ENCODE measurements around the gene MACROD2.

The MACROD2 gene

DNA sequence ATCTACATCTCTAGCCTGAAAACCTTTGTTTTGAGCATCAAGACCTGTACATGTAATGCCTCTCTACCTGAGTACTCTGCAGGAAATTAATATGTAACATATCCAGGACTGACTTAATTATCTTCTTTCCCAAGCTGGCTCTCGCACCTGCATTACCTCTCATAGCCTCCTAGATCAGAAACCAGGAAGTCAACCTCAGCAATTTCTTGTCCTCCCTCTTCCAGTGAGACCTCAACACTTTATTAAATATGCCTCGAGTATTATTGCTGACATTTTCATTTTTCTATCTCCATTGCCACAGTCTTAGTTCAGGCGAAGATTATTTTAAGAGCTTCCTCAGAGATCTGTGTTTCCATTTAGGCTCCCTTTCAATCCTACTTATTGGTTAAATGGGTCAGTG, 69.0 kb downstream of the MACROD2 start:
- no peak for DNase-seq

DNA sequence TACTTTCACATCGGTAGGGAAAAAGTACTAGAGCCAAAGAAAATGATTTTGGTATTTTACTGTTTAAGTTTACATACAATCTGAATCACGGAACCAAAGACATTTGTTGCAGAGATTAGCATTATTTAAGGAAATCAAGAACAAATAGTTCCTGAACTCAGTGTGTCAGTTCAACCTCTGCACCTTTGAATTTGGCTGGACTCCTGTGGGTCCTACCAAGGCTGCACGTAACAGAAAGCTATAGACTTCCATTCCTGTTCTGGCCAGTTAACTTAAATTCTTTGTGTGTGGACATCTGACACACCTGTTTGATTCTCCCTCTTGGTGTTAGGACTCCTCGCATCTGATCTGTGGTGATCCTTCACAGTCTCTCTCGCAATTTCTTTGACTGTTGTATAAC, 69.6 kb downstream of the MACROD2 start:
- DNase-seq, result no peak

DNA sequence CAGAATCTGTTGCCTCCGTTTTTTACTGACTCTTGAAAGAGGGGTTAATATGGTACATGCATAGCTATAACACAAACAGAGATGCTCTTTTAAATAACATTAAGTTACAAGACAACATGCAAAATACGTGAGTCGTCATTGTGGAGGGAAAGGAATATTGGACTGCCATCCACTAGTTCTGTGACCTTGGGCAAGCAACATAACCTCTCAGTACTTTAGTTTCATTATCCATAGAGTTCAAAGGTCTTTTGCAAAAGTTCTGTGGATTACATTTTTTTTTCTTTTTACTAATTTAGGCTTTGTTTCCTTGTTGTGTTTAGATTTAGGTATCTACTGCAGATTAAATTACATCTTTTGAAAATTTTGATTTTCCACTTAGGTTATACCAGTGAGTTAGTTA, 70.5 kb downstream of the MACROD2 start:
- no peak for DNase-seq

DNA sequence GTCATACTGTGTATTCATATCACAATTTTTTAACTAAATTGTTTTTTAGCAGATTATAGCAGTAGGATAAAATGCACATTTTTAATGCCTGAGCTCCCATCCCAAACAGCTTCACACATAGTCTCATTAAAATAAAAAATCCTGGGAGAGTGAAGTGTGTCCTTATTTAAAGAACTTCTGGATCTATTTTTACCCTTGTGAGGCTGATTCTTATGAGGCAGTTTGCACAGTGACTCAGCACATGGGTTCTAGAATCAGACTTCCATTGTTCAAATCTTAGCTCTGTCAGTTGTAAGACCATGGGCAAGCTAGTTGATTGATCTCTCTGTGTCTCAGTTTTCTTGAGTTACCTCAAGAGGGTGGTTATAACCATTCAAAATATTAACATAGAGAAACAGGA, 72.3 kb downstream of the MACROD2 start:
- no peak for DNase-seq

DNA sequence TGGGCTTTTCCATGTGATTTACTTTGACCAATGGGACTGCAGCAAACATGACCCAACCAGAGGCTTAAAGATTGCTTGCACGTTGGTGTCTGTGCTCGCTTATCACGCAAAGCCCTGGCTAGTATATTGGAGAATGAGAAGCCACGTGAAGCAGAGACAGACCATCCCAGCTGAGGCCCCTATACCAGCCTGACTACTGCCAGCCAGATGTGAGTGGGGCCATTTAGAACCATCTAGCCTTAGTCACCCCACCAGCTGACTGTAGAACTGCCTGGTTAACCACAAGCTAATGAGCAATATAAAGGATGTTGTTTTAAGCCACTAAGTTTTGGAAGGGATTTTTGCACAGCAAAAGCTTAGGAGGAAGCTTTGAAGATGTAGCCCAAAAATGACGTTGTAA, 74.5 kb downstream of the MACROD2 start:
- no peak for DNase-seq

DNA sequence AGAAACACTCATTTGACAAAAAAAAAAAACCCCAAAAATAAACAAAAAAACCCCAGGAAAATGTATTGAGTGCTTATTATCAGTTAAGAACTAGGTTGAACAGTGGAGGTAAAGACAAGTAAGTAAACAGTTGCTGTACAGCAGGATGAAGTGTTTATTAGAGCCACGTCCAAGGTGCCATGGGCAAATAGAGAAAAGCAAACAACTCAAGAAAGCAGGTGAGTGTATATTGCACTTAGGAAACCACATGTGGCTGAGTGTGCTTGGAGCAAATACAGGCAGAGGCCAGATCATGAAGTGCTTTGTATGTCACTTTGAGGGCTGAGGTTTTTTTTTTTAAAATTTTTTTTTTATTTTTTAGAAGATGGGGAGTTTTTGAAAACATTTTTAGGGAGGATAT, 98.3 kb downstream of the MACROD2 start:
- DNase-seq, result no peak

DNA sequence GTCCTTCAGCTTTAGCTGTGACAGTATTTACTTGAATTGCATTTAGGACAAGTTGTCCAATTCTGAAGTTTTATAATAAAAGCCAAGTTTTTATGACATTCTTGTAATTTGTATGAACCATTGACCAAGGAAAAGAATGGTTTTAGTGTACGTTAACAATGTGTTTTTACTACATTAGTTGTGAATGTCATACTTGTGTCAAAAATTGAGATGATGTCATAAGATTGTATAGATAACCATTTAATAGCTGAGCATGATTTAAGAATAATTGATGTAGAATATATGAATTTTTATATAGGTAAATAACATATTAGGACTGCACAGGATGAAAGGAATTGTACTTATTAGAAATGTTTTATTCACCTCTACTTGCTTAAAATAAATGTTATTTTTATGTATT, 102.9 kb downstream of the MACROD2 start:
- DNase-seq, result no peak

DNA sequence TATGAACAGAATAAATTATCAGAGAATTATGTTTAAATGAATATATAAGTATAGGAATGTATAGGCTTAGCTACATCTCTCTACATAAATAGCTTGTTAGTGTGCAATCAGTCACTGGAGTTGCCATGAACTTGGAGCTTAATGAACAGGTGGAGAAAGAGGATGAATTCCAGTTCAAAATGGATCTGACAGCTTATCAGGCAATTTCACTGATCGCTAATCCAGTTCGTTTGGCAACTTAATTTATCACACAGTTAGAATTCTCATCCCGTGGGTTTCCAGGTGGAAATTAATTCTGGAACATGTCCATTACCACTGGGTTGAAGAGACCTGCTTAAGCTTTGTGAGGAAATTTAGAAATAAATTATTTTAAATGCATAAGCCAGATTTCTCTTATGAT, 118.1 kb downstream of the MACROD2 start:
- DNase-seq, result no peak

DNA sequence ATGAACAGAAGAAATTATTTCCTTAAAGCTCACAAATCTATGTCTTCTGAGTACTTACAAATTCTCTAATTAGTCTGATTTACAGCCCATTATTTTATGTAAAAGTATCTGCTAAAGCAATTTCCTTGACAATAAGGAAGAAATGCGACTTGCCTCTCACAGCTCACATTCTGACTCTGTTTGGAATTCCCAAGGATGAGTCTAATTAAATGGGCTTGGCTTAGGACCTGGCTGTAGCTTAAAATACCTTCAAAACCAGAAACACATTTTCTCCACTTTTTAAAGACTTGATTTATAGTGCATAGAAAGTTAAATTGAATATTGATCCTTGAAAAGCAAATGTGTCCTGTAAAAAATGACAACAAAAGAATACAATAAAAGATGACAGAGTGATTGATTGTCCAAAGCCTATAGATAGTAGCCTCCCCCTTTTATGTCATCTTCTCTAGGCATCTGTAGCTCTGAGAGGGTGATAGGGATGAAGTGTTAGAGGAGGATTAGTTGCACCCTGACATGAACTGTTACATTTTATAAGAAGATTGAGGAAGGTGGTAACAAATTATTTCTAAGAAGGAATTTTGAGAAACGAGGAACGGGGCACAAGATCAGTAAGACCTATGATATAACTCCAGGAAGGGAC, 118.9 kb downstream of the MACROD2 start:
- no peak for DNase-seq

DNA sequence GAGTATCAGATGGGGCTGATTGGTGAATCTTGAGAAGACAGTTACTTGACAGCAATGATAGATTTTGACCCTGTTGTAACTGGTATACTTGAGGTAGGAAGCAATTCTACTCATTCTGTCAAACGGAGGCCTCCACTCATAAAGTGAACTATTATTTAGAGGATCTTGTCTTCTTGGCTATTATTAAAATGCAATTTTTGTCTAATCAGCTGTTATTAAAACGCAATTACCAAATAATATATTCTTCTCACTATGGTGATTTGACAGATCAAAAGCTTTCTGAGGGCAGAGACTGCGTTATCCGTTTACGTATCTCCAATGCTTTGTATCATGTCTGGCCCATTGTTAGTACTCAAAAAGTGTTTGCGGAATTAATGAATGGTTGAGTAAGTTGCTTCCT, 120.7 kb downstream of the MACROD2 start:
- no peak for DNase-seq

DNA sequence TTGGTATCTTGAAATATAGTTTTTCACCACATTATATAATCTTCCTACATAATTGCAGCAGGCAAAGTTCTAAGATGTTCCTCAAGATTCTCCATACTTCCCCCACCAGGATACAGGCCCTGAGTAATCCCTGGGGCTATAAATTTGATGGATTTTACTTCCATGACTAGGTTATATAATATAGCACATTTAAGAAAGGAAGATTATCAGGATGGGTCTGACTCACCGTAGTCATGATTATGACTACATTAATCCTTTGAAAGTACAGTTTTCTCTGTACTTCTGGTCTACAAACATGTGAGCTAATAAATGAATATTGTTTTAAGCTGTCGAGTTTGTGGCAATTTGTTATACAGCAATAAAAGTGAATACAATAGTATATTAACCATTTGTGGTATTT, 122.5 kb downstream of the MACROD2 start:
- no peak for DNase-seq

DNA sequence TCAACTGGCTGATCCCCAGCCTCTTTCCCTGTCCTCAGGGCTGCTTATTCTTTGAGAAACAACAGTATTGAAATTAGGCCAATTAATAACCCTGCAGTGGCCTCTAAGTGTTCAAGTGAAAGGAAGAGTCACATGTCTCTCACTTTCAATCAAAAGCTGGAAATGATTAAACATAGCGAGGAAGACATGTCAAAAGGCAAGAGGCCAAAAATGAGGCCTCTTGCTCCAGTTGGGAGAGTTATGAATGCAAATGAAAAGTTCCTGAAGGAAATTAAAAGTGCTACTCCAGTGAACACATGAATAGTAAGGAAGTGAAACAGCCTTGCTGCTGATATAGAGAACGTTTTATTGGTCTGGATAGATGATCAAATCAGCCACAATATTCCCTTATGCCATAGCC, 131.5 kb downstream of the MACROD2 start:
- no peak for DNase-seq

DNA sequence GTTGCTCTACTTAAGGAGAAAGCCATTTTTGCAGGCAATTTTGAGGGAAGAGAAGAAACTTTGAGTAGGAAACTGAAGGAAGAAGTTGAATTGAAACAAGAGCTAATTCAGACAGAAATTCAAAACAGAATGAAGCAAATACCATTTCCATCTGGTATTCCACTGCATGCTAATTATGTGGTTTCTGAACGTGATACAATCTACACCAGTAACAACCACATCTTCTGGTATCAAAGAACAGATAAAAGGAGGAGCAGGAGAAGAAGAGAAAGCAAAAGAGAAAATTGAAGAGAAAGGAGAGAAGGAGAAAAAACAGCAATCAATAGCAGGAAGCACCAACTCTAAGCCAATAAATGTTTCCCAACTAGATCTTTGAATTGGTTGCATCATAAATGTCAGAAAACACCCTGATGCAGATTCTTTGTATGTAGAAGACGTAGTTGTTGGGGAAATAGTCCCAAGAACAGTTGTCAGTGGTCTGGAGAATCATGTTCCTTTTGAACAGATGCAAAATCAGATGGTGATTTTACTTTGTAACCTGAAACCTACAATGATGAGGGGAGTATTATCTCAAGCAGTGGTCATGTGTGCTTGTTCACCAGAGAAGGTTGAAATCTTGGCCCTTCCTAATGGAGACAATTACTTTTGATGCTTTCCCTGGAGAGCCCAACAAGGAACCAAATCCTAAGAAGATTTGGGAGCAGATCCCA, 132.4 kb downstream of the MACROD2 start:
- no peak for DNase-seq

DNA sequence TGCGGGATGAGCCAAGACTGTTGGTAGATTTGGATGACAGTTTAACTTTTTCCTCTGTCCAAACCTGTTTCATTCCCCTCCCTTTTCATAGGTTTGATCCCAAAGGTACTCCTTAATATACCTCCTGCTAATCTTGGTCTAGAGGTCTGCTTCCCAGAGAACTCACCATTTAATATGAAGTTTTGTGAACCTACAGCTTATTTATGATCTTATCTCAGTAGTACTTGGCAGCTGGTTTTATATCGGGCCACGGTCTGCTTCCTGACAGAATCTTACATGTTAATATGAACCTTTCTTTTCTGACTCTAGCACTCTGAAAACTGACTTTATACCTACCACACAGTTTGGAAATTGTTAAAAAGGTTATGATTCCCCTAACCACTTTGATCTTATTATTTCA, 138.7 kb downstream of the MACROD2 start:
- no peak for DNase-seq

DNA sequence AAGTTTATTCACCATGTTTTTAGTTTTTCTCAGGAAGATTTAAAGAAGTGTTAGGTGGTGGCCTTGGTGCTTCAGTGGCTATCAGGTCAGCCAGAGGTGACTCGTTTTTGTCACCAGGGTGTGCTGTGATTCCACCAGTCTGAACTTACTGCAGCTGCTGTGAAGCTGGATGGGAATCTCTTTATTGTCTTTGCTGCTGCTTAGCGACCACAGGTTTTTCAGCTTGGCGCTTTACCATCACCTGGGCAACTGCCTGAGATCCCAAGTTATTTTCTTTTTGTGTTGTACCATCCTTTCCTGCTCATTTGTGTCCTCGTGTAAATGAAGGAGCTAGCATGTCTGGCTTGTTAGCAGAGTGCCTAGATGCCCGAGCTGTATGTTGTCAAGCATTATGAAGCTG, 146.9 kb downstream of the MACROD2 start:
- DNase-seq, result no peak

DNA sequence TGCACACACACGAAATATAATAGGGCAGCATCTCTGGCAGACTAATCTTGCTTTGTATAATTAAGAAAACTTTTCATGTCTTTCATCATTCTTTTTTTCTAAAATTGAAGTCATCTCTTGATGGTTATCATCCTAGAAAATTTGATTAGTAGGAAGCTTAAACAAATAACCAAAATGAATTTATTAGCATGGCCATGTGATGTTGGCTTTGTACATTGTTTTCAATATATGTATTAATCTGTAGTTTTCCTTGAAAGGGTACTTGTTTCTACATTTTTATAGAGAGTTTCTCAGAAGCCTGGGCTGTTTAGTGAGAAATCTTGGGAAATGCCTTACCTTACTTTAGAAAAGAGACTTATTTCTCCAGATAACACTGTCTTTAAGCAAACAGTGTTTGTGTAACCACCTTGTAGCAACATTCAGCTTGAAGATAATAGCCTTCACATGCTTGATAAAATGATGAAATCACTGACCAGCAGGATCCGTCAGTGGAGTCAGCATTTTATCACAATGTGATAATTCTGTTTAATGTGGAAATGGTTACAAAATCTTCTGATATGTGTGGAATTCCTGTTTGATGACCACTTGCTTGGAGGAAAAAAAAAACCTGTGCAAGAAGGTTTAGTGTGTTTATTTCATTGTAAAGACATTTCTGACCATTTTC, 147.8 kb downstream of the MACROD2 start:
- DNase-seq, result no peak

DNA sequence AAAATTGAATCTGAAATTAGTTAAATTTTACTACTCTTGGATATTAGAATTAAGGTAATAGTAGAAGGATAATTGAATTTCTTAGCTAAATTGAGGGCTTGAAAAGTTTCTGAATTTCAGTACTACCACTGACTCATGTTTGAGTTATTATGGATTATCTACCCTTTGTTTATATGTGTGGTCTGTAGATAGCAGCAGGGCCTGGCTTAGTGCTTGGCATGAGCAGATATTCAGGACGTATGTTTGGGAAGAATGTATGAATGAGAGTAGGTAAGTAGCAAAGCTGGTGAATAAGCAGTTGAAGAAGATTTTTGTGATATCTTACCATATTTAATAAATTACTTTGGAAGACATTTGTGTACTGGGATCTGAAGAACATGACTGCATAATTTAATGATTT, 152.7 kb downstream of the MACROD2 start:
- DNase-seq, result no peak

DNA sequence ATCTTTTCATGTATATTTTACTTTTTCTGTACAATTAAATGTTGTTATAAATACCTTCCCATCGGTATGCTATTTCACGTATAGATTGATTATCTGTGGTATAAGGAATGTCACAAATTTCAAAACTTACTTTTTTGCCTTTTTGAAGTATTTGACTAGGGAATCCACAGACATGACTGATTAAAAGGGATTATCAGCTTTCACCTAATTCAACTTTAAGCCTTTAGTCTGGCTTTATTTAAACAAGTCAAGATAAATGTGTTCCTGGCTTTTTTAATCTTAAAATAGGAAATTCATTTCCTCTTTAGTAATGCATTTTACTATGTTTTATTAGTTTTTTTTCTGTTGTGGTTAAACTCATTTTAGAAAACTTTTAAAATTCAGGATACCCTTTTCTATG, 160.0 kb downstream of the MACROD2 start:
- DNase-seq, result no peak

DNA sequence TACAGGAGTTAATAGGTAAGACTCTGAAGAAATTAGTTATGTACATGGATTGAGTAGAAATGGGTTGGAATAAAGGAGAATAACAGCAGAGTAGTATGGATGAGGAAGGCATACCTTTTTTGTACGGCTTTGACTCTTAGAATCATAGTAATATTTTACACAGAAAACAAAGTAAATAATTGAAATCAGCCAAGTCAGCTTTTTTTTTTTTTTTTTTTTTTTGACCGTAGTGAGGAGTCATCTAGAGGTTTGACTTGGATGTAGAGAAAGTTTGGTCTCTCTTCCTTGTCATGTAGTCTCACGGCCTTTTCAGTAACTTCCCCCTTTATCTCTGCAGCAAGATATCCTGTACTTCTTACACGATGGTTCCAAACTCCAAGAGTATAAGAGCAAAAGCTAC, 183.2 kb downstream of the MACROD2 start:
- DNase-seq, result no peak

DNA sequence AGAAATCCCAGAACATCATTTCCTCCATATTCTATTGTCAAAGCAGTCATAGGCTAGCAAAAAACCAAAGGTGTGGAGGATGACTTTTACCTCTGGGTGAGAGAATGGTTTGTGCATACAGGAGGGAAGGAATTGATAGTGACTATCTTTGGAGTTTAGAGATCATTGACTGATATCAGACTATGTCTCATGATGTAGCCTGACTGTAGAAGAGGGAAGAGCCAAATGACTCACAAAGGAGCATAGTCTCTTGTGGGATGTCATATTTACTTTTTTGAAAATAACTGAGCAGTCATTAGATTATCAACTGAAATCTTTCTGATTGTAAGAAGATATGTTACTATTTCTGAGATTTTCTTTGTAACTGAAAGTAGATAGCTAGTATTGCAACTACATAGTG, 183.6 kb downstream of the MACROD2 start:
- DNase-seq, result no peak

DNA sequence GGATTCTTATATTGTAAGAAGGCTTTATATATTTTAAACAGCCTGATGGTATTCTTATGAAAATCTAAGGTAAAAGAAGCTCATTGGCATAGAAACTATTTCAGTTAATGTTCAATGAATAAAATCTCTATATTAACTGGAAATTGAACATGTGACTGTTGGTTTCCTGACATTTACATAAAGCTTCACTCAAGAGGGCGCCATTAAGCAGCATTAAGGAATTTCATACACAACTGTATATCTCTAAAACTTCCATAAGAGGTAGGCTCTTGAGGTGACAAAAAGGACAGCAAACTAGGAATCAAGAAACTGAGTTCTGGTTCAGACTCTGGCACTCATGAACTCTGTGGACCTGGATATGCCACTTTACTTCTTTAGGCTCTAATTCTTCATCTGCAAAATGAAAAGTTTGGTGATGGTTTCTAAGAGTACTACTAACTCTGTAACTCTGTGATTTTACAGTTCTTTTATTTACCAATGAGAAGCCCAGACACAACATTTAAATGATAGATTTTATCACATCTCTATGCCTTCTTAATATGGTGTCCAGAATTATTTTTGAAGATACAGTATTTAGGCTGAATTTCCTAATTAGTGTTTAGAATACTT, 194.6 kb downstream of the MACROD2 start:
- DNase-seq, result no peak

DNA sequence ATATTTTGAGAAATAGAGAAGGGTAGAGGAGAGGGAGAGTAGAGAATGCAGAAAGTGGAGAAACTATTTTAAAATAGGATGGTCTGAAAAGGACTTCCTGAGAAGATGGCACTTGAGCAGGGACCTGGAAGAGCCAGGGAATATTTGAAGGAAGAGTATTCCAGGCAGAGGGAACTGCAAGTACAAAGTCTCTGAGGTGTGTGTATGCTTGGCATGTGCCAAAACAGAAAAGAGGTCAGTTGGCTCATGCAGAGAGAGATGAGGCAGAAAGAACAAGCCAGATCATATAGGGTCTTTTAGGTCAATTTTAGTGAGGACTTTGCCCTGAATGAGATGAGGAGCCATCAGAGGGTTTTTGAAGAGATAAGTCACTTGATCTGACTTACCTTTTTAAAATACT, 196.2 kb downstream of the MACROD2 start:
- no peak for DNase-seq

DNA sequence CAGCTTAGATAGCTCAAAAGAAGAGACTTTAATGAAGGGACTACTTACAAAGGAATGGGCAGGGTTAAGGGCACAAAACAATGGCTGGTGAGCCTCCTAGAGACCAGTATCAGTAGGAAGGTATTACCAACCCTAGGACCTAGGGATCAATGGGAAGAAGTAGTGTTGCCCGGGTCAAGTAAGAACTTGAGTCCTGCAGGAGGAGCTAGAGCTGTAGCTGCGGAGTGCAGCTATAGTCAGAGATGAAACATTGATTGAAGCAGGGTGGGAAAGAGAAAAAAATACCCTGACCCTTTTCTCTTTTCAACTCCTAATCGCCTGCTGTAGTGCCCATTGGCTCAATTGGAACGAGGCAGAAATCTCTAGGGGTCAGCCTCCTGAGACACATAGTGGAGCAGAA, 198.1 kb downstream of the MACROD2 start:
- no peak for DNase-seq

DNA sequence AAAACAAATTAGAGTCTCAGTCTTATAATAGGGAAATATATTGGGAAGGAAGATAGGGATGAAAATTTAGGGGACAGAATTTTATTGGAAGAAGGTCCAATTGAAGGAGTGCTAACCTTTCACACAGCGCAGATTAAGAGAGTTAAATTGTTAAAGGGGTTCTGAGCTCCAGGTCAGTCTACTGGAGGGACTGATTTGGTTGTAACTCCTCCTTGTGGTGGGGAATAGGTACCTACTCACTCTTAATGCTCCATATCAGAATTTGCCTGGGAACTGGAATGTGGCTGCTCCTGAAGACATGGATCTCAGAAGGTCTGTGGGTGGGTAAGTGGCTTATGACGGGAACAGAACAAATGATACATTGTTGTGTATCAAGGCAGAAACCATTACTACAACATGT, 198.6 kb downstream of the MACROD2 start:
- no peak for DNase-seq
